Lower lobe of right lung (tissue), 2 donors: ENCODE data around the gene AUTS2. TPM values are rescaled to one million over a fixed set of nuclear protein-coding genes. Genes with fewer than 3 reads are reported as not detected.

ENCODE experiments used
- ATAC-seq, 2 donors: fragments of 200-7000 bp; cut with Tn5 transposase; one replicate each; pipeline ENCODE4 v1.9.1; 2020 to 2022; ENCODE audit warnings: mild to moderate bottlenecking in 2 of 2, moderate library complexity in 2 of 2
- DNase-seq: peaks from one replicate; pipeline ENCODE4 v3.0.0-alpha.2; 2020
- H3K27ac ChIP-seq: fragments of 200-600 bp; one replicate; pipeline ENCODE4 v1.8.0; 2022
- H3K27me3 ChIP-seq: fragments of 200-600 bp; one replicate; pipeline ENCODE4 v1.8.0; 2022; ENCODE audit warnings: low read depth
- H3K36me3 ChIP-seq: fragments of 200-600 bp; one replicate; pipeline ENCODE4 v1.8.0; 2022; ENCODE audit warnings: mild to moderate bottlenecking
- H3K4me1 ChIP-seq: fragments of 200-600 bp; one replicate; pipeline ENCODE4 v1.8.0; 2022
- H3K4me3 ChIP-seq: fragments of 200-600 bp; one replicate; pipeline ENCODE4 v1.8.0; 2022; ENCODE audit warnings: mild to moderate bottlenecking
- H3K9me3 ChIP-seq: fragments of 200-600 bp; one replicate; pipeline ENCODE4 v1.8.0; 2022
- CTCF ChIP-seq: fragments of 200-600 bp; IDR thresholded peaks from one replicate; pipeline ENCODE4 v1.8.0; 2022; ENCODE audit warnings: antibody characterized with exemption, mild to moderate bottlenecking
- intact Hi-C: fragments of 100-400 bp; cut with DNase I; formaldehyde crosslinking; loops from one replicate; pipeline ENCODE4 v1.11.0; 2022
- total RNA-seq: library from RNA; stranded (reverse); fragmentation: NEBNext Ultra II Directional; extraction: Animal tissue kit (Norgen Biotek cat#: 25700); gene quantifications from one replicate; pipeline ENCODE4 v1.2.1, GENCODE V29; 2021
- donor health status: DM: no; HTN: yes; CAD: no; lungs with severe emphysema.

Gene AUTS2
- total RNA-seq, 1 donor from 2014 or later, result 45.7 TPM

GRCh38 chr7:69871886-69872569 is 273.8 kb downstream of the AUTS2 start:
- intact Hi-C loops, result no loop called here
- Histone ChIP-seq H3K4me3 (no peak overlapping the region), H3K27me3 (no peaks in the 10 kb centered on the region), H3K4me1 (no peaks in the 10 kb centered on the region), H3K9me3 (no peaks in the 10 kb centered on the region), H3K36me3 (no peaks in the 10 kb centered on the region), H3K27ac (no peak overlapping the region)
- DNase-seq (no peak), ATAC-seq (no peak)
- TF ChIP-seq CTCF, result no peak

- Histone ChIP-seq H3K27ac (no peak overlapping the region), H3K27me3 (no peaks in the 10 kb centered on the region), H3K4me3 (no peak overlapping the region), H3K9me3 (no peaks in the 10 kb centered on the region), H3K4me1 (no peaks in the 10 kb centered on the region), H3K36me3 (no peaks in the 10 kb centered on the region)
- DNase-seq (no peak), ATAC-seq (no peak)
- TF ChIP-seq CTCF, result no peak
- intact Hi-C loops, result no loop called here
These were observed 275.2 kb downstream of the AUTS2 start for GRCh38 chr7:69873512-69873911.

- no peak for ATAC-seq
- Histone ChIP-seq H3K36me3 (no peaks in the 10 kb centered on the region), H3K4me3 (no peak overlapping the region), H3K27me3 (no peaks in the 10 kb centered on the region), H3K4me1 (no peaks in the 10 kb centered on the region), H3K27ac (no peak overlapping the region), H3K9me3 (no peaks in the 10 kb centered on the region)
- intact Hi-C loops, result no loop called here
- no peak for TF ChIP-seq CTCF
- no peak for DNase-seq
These were observed 279.7 kb downstream of the AUTS2 start for GRCh38 chr7:69878015-69878414.

GRCh38 chr7:69878591-69878990 is 280.3 kb downstream of the AUTS2 start:
- Histone ChIP-seq H3K36me3 (no peaks in the 10 kb centered on the region), H3K9me3 (no peaks in the 10 kb centered on the region), H3K4me3 (no peak overlapping the region), H3K4me1 (no peaks in the 10 kb centered on the region), H3K27ac (no peak overlapping the region), H3K27me3 (no peaks in the 10 kb centered on the region)
- no peak for ATAC-seq
- intact Hi-C loops, result no loop called here
- no peak for TF ChIP-seq CTCF
- DNase-seq, result no peak

GRCh38 chr7:69879989-69880388 is 281.7 kb downstream of the AUTS2 start:
- no peak overlapping the region for H3K4me3 ChIP-seq
- H3K27me3 ChIP-seq, result no peaks in the 10 kb centered on the region
- no peaks in the 10 kb centered on the region for H3K9me3 ChIP-seq
- H3K36me3 ChIP-seq, result no peaks in the 10 kb centered on the region
- ATAC-seq (no peak), DNase-seq (no peak)
- H3K27ac ChIP-seq, result no peak overlapping the region
- no peak for TF ChIP-seq CTCF
- no peaks in the 10 kb centered on the region for H3K4me1 ChIP-seq
- intact Hi-C loops, result no loop called here
